Measurements from ENCODE around the gene MEI1. TPM values are rescaled to one million over a fixed set of nuclear protein-coding genes. Genes with fewer than 3 reads are reported as not detected.

MEI1 gene
- total and polyA plus RNA-seq, 4 donors: 3.4 to 18.0 (median 6.7) TPM

- Histone ChIP-seq H3K36me3 (ENCODE audit: control insufficient read depth in 4 of 4, insufficient read depth in 4 of 4, low read length in 4 of 4) (peaks cover 0 to 7% (median 3%) of the 10 kb centered on the region in 4 donors), H3K27me3 (ENCODE audit: control insufficient read depth in 3 of 3, insufficient read depth in 3 of 3, low read length in 2 of 3) (no peaks in the 10 kb centered on the region), H3K9me3 (ENCODE audit: control insufficient read depth in 4 of 4, insufficient read depth in 3 of 4, low read length in 3 of 4) (no peaks in the 10 kb centered on the region), H3K4me1 (ENCODE audit: control insufficient read depth in 5 of 5, insufficient read depth in 5 of 5, low read length in 5 of 5) (peaks cover 0 to 25% (median 2%) of the 10 kb centered on the region in 5 donors), H3K9ac (ENCODE audit: insufficient read depth in 1 of 2, low read length in 2 of 2) (peak overlapping the region; percentile 0 to 91), H3K27ac (ENCODE audit: low read depth in 1 of 2, low read length in 1 of 2) (peak overlapping the region; percentile 95 to 96), H3K4me3 (peak overlapping the region; percentile 43)
- WGBS, 2 donors: 10 to 11% methylated on average over 17 of the region's 17 CpGs
- DNase-seq (no peak), ATAC-seq (ENCODE audit: insufficient read depth, low FRiP score) (no peak)
- TF ChIP-seq CTCF (IDR thresholded peaks at IDR 0.05; ENCODE audit: control extremely low read depth, extremely low read depth): no peak
Observed at GRCh38 chr22:41831828-41832552, 132.7 kb downstream of the MEI1 start.

- peaks cover 0 to 17% (median 0%) of the 10 kb centered on the region in 5 donors for H3K4me1 ChIP-seq (ENCODE audit: control insufficient read depth in 5 of 5, insufficient read depth in 5 of 5, low read length in 5 of 5)
- 1% methylated on average over 63 to 75 of the region's 75 CpGs for WGBS, 2 donors
- no peaks in the 10 kb centered on the region for H3K9me3 ChIP-seq (ENCODE audit: control insufficient read depth in 4 of 4, insufficient read depth in 3 of 4, low read length in 3 of 4)
- H3K27ac ChIP-seq (ENCODE audit: low read depth in 1 of 2, low read length in 1 of 2): peak within 1 kb of the TSS; percentile 96 to 98
- H3K27me3 ChIP-seq (ENCODE audit: control insufficient read depth in 3 of 3, insufficient read depth in 3 of 3, low read length in 2 of 3): no peaks in the 10 kb centered on the region
- H3K9ac ChIP-seq (ENCODE audit: insufficient read depth in 1 of 2, low read length in 2 of 2): peak within 1 kb of the TSS; percentile 11 to 91
- peaks cover 0 to 7% (median 3%) of the 10 kb centered on the region in 4 donors for H3K36me3 ChIP-seq (ENCODE audit: control insufficient read depth in 4 of 4, insufficient read depth in 4 of 4, low read length in 4 of 4)
- ATAC-seq (ENCODE audit: insufficient read depth, low FRiP score) (peak; percentile 96), DNase-seq (peak; percentile 100)
- no peak for TF ChIP-seq CTCF (IDR thresholded peaks at IDR 0.05; ENCODE audit: control extremely low read depth, extremely low read depth)
- H3K4me3 ChIP-seq: peak within 1 kb of the TSS; percentile 80
Observed at GRCh38 chr22:41832553-41833368, 133.5 kb downstream of the MEI1 start, which contains the start of gene SREBF2. TSS of gene SREBF2 (plus strand) at chr22:41833105. CDS start at chr22:41833271, 166 bp downstream.

- no peak for TF ChIP-seq CTCF (IDR thresholded peaks at IDR 0.05; ENCODE audit: control extremely low read depth, extremely low read depth)
- peak overlapping the region; percentile 80 for H3K4me3 ChIP-seq
- no peak for ATAC-seq (ENCODE audit: insufficient read depth, low FRiP score)
- H3K4me1 ChIP-seq (ENCODE audit: control insufficient read depth in 5 of 5, insufficient read depth in 5 of 5, low read length in 5 of 5): peaks cover 0 to 16% (median 1%) of the 10 kb centered on the region in 5 donors
- no peaks in the 10 kb centered on the region for H3K9me3 ChIP-seq (ENCODE audit: control insufficient read depth in 4 of 4, insufficient read depth in 3 of 4, low read length in 3 of 4)
- peaks cover 0 to 7% (median 3%) of the 10 kb centered on the region in 4 donors for H3K36me3 ChIP-seq (ENCODE audit: control insufficient read depth in 4 of 4, insufficient read depth in 4 of 4, low read length in 4 of 4)
- H3K27me3 ChIP-seq (ENCODE audit: control insufficient read depth in 3 of 3, insufficient read depth in 3 of 3, low read length in 2 of 3): no peaks in the 10 kb centered on the region
- peak overlapping the region; percentile 11 to 61 for H3K9ac ChIP-seq (ENCODE audit: insufficient read depth in 1 of 2, low read length in 2 of 2)
- DNase-seq: peak; percentile 45 to 58 (median 46)
- 0% methylated on average over 47 to 86 of the region's 86 CpGs for WGBS, 2 donors
- peak overlapping the region; percentile 96 to 98 for H3K27ac ChIP-seq (ENCODE audit: low read depth in 1 of 2, low read length in 1 of 2)
Observed at GRCh38 chr22:41833369-41834004, 134.2 kb downstream of the MEI1 start.

Data from lung (tissue), 12 donors.